COLO668 (cell line): ENCODE results near the gene PLAC1.

Experiments
- DNase-seq: peaks from one replicate; lab custom pipeline; 2025; ENCODE audit not compliant: unreplicated experiment; lab: John Stamatoyannopoulos, UW

Gene PLAC1

DNA sequence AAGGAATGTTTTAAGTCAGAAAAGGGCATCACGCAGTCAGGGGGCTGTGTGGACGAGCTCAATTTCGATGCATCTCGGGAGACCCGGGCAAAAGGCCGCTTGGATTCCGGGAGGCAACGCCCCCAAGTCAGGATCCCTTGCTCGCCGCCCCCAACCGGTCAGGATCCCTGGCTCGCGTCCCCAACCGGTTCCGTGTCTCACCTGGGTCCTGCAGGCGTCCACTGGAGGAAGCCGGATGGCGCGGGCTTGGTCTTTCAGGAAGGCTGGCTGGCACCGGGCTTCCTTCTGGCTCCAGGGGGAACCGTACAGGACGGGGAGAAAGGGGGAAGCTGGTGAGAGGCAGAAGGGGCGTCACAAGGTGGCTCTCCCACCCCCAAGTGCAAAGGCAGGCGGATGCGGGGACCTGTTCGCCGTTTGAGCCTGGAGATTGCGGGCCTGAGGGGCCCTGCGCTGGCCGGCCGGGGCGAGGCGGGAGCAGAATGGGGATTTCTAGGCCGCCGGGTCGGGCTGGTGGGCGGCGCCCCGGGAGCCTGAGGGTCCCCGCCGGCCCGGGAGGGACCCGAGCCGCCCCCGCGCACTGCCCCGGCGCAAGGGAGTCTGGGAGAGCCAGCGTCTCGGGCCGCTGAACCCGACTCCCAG is 113.6 kb downstream of the PLAC1 start:
- DNase-seq: no peak

DNA sequence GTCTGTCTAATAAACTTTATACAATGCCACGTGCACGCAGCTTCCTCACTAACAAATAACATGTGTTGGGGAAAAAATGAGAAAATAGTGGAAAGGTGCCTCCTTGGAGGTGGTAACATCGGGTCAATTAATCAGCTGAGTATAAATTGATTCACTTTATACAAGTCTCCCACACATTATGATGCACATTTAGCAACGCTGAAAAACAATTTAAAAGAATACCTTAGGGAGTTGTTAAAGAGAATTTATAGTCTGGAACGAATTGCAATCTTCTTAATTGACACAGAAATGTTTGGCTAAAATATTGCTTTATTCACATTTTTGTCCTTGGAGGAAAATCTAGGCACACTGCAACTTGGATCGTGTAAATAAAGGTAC is 114.1 kb downstream of the PLAC1 start:
- DNase-seq: no peak

DNA sequence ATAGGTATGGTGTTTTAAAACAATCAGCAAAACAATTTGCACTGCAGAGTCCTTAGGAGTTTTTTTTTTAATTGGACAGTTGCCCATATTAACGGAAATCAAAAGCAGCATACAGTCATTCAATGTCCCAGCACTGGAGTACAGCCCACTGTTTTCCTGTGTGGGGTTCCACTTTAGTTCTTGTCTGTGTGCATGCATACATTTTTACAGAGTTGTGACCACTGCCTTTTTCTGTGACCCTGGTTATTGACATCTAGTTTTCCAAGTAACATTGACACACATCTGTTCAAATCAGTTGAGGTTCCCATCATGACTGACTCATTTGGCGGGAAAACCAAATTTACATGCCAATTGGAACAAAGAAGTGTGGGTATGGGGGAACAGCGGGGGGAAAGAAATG is 115.0 kb downstream of the PLAC1 start:
- no peak for DNase-seq

DNA sequence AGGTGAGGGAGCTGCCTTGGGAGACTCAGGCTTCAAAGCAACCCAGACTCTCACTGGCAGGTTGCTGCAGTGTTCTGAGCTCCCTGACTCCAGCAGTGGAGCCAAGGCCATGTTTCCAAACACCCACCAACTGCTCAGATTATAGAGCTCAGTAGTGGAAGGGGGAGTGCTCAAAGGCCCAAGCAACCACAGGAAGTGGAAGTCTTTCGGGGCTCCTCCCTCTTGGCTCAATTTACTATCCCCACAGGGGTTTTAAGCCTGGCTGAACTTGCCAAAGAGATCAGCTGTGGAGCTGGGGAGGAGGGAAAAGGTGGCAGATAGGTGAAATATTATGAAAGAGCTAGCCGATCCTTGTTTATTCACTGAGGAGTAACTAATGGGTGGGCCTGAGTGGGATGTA is 115.8 kb downstream of the PLAC1 start:
- no peak for DNase-seq

DNA sequence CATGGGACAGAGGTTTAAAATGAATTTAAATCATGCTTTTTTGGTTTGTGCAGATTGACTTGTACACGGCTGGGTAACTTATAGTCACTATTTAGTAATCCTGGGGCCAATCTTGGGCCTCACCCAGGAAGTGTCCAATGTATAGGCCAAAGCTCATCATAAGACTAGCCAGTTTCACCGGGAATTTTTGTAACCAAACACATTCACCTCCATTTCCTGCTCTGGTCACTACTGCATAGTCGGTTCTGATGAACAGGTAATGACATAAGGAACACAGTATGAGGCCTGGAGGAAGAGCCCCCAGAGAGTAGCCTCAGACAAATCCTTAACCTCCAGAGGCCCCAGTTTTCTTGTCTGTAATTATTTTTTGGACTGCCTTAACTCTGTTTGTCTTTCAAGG is 116.4 kb downstream of the PLAC1 start:
- DNase-seq: no peak

DNA sequence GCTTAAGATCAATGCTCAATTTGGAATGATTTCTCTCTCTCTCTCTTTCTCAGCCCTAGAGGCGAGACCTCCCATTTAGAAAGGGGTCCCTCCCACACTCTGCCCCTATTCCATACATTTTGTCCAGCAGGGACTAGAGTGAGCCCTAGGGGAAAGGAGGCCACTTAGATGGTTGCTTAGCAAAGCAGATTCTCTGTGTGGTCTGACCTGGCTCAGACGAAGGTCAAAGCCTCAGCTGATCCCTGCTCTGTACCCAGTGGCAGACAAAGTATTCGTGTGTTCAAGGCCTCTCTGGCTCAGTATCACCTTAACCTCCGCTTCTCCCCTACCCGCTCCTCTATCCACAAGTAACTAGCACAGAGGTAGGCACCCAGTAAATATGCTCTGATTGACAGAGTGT is 120.0 kb downstream of the PLAC1 start:
- DNase-seq: no peak

DNA sequence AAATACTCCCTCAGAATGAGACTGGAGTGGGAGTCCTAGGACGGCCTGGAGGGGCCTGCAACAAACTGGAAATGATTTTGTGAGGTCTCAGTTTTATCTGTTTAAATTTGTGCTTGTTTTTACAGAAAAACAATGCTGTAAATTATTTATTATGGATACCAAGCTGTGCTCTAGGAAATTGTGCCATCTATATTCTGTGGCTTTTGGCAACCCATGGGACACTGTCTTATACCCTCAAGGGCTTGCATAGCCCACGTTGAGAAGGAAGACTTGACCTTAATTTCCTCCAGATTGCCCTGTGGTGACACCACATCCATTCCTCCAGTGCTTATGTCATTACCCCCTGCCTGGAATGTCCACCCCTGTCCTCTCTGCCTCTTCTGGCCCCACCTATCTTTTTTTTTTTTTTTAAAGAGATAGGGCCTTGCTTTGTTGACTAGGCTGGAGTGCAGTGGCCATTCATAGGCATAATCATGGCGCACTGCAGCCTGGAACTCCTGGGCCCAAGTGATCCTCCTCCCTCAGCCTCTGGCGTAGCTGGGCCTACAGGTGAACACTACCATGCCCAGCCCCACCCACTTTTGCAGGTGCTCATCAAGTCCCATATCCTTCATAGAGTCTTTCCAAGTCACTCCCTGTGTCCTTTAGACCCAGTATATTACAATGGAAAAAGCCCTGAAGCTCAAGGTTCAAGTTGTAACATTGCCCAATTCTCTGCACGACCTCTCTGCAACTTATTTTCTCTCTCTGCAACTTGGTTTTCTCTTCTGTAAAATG is 120.9 kb downstream of the PLAC1 start:
- DNase-seq: no peak

DNA sequence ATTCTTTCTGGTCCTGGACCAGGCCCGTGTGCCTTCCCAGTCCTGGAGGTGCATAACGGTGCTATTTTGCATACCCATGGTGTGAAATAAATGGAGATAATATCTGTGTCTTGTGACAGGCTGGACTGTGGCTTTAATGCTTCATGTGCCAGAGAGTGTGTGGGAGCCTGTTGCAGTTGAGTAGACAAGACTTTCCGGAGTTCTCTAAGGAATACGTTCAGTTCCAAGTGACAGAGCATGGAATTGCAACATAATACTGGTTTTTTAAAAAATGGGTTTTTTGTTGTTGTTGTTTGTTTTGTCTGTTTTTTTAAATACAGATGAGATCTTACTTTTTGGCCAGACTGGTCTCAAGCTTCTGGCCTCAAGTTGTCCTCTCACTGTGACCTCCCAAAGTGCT is 124.3 kb downstream of the PLAC1 start:
- DNase-seq: no peak

DNA sequence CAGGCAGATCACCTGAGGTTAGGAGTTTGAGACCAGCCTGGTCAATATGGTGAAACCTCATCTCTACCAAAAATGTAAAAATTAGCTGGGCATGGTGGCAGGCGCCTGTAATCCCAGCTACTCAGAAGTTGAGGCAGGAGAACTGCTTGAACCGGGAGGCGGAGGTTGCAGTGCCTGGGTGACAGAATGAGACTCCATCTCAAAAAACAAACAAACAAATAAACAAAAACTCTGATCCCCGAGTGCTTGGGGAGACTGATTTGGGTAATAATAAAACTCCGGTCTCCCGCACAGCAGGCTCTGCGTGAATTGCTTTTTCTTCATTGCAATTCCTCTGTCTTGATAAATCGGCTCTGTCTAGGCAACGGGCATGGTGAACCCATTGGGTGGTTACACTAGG is 124.9 kb downstream of the PLAC1 start:
- no peak for DNase-seq

DNA sequence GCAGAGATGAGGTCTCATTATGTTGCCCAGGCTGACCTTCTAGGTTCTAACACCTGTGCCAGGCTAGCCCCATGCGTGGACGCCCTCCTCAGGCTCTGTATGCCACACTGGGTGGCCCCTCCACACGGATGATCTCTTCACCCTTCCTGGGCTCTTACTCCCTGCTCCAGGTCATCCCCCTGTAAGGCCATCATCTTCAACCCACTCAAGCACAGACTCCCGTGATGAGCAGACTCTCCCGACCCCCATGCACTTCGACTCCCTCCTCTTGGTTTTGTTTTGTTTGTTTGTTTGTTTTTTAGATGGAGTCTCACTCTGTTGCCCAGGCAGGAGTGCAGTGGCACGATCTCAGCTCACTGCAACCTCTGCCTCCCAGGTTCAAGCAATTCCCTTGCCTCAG is 127.4 kb downstream of the PLAC1 start:
- DNase-seq: no peak

DNA sequence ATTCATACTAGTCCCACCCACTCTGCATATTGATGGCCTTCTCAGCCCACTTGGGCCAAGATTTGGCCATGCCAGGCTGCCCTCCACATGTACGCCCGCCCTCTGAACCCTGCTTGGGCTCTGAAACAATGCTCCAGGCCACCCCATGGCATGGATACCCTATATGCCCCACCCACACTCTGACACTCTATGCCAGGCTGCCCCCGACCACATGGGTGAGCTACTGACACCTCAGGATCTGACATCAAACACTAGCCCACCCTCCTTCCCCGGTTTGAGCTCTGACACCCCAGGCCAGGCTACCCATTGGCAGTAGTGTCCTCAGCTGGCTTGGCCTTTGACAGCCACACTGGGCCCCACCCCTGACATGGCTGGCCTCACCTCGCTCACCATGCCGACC is 128.8 kb downstream of the PLAC1 start:
- no peak for DNase-seq

DNA sequence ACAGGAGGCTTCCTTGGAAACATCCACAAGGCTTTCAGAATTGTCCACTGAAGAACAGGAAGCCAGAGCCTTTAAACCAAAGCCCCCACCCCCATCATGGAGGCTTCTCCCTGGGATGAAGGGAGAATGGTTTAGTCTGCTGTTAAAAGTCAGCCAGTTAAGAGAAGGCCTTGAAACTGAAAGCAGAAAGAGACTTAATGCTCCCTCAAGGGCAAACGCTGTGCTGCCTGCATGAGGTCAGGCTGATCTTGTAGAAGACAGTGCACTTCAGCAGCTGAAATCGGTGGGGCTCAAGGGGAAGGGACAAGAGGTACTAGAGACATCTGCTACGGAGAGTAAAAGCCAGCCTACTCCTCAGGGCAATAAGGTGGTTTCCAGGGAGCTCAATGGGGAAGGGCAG is 129.3 kb downstream of the PLAC1 start:
- no peak for DNase-seq

DNA sequence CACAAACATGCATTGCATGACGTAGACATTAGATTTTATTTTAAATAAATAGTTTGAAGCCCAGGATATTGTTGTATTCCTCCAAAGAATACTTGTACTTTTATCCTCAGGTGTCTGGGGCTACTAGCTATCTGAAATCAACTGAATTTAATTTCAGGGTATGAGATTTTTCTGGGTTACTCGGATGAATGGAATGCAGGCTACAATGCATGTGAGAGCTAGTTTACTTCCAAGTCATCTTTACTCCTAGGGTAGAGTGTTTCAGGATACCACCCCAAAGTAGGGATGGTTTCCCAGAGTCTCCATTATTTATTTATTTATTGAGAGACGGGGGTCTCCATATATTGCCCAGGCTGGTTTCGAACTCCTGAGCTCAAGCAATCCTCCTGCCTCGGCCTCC is 131.9 kb downstream of the PLAC1 start:
- no peak for DNase-seq

DNA sequence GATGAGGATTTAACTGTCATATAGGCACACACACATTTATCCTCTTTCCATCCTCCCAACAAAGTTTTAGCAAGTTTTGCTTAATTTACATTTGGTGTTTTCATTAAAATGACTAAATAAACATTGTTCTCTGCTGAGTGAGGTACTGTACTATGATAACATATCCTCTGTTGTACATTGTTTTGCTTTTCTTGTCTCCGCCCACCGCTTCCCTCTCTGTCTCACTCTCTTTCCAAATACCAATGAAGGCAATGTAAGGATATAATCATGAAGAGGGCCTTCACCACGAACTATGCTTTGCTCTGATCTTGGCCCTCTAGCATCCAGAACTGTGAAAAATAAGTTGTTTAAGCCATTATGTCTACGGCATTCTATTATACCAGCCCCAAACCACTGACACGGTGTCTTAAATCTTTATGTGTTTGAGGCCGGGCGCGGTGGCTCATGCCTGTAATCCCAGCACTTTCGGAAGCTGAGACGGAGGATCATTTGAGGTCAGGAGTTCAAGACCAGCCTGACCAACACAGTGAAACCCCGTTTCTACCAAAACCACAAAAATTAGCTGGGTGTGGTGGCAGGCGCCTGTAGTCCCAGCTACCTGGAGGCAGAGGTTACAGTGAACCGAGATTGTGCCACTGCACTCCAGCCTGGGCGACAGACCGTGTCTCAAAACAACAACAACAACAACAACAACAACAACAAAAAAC is 133.0 kb downstream of the PLAC1 start:
- DNase-seq: no peak

DNA sequence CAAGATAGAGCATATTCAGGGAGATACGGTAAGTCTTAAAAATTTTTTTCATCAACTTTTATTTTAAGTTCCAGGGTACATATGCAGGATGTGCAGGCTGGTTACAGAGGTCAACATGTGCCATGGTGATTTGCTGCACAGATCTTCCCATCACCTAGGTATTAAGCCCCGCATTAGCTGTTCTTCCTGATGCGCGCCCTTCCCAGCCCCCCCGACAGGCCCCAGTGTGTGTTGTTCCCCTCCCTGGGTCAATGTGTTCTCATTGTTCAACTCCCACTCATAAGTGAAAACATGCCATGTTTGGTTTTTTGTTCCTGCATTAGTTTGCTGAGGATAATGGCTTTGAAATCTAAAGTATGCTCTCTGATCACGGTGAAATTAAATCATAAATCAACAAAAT is 134.1 kb downstream of the PLAC1 start:
- no peak for DNase-seq

DNA sequence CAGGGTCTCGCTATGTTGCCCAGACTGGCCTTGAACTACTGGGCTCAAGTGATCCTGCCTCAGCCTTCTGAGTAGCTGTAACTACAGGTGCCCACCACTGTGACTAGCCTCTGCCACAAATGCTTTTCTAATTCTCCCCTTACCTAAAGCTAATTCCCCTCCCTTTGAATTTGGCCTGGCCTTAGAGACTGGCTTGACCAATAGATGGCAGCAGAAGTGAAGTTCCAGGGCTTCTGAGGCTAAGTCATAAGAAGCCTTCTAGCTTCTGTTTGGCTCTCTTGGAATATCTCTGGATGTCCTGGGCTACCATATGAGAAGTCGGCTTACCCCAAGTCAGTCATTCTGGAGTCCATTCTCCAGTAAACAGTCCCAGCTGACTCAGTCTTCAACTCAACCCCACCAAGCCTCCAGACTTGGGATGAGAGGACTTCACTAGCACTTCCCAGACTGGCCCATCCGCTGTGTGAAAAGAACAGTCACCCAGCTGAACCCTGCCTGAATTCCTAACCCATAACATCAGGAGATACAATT is 137.3 kb downstream of the PLAC1 start:
- DNase-seq: peak; percentile 3
